Fibroblast of upper back skin (primary cell): Measurements from ENCODE around the gene GGCT.

ENCODE experiments used
- DNase-seq: peaks from one replicate; pipeline ENCODE4 v3.0.0-alpha.2; 2013

Gene GGCT

GRCh38 chr7:30476459-30477145 is 28.0 kb downstream of the GGCT start:
- peak; percentile 52 for DNase-seq

- DNase-seq = no peak
Observed at GRCh38 chr7:30475580-30475979, 29.0 kb downstream of the GGCT start.

GRCh38 chr7:30474893-30475292 is 29.7 kb downstream of the GGCT start:
- DNase-seq = peak; percentile 87

GRCh38 chr7:30474485-30474884 is 30.1 kb downstream of the GGCT start:
- DNase-seq = no peak

- DNase-seq = no peak
Observed at GRCh38 chr7:30473903-30474302, 30.7 kb downstream of the GGCT start.

- DNase-seq = peak; percentile 86
Observed at GRCh38 chr7:30472784-30473775, 31.5 kb downstream of the GGCT start.

- no peak for DNase-seq
Observed at GRCh38 chr7:30472081-30472783, 32.4 kb downstream of the GGCT start.

GRCh38 chr7:30471205-30471604 is 33.4 kb downstream of the GGCT start:
- no peak for DNase-seq

GRCh38 chr7:30470771-30471170 is 33.9 kb downstream of the GGCT start:
- DNase-seq = peak; percentile 64

GRCh38 chr7:30470163-30470770 is 34.4 kb downstream of the GGCT start:
- no peak for DNase-seq

- peak; percentile 99 for DNase-seq
Observed at GRCh38 chr7:30469303-30469702, 35.3 kb downstream of the GGCT start.

- DNase-seq = no peak
Observed at GRCh38 chr7:30468791-30469190, 35.8 kb downstream of the GGCT start.

GRCh38 chr7:30468041-30468440 is 36.6 kb downstream of the GGCT start:
- DNase-seq = no peak

GRCh38 chr7:30467271-30467670 is 37.4 kb downstream of the GGCT start:
- DNase-seq = no peak

- no peak for DNase-seq
Observed at GRCh38 chr7:30466266-30466665, 38.4 kb downstream of the GGCT start.

- DNase-seq = no peak
Observed at GRCh38 chr7:30465811-30466180, 38.8 kb downstream of the GGCT start.

GRCh38 chr7:30465046-30465810 is 39.4 kb downstream of the GGCT start:
- no peak for DNase-seq

- DNase-seq = no peak
Observed at GRCh38 chr7:30464231-30464671, 40.4 kb downstream of the GGCT start.

- DNase-seq = no peak
Observed at GRCh38 chr7:30463405-30464145, 41.1 kb downstream of the GGCT start.

GRCh38 chr7:30462179-30462578 is 42.5 kb downstream of the GGCT start:
- DNase-seq = no peak

GRCh38 chr7:30460246-30460633 is 44.4 kb downstream of the GGCT start:
- no peak for DNase-seq
